GM18909 (cell line): ENCODE measurements around the gene UBASH3B.
"Not testable (repeated sequence)": the region's sequence is repeated elsewhere in the genome, so short reads cannot be mapped to it uniquely, and the experiment has no call there.

Experiments used
- ATAC-seq: cut with Tn5 transposase; IDR thresholded peaks from one replicate; pipeline ENCODE4 v1.9.1; 2021; ENCODE audit warnings: mild to moderate bottlenecking; ENCODE audit not compliant: unreplicated experiment, poor library complexity

Gene UBASH3B

DNA sequence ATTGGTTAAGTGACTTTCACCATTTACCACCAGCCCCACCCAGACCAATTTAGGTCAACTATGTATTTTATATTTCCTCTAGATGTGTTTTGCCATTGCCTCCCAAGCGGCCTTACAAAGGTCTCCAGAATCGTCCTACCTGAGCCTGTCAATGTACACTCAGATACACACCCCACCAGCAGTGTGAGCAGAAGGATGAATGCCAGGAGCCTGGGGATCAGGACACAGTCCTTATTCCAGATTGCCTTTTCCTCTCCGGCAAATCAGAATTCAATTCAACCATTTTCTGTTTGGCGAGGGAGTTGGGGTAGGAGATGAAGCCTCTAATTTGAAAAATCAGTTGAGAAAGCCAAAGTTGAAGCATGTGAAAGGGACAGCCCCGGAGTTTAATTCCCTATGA is 147.4 kb downstream of the UBASH3B start:
- ATAC-seq: no peak

DNA sequence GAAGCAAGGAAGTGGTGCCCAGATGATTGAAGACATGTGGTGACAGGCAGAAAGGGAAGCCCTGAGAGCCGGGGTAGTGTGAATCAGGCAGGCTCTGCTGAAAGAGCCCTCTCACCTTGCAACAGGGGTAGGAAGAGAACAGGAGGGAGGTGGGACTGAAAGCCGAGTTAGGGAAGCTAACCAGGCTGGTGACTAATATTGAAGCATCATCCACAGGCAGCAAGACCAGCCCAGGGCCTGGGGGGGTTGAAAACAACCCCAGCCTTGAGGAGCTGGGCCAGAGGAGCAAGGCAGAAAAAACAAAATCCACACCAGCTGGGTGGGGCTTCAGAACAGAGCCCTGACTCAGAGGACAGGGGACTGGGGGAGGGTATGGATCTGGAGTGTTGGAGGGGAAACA is 147.8 kb downstream of the UBASH3B start:
- no peak for ATAC-seq

DNA sequence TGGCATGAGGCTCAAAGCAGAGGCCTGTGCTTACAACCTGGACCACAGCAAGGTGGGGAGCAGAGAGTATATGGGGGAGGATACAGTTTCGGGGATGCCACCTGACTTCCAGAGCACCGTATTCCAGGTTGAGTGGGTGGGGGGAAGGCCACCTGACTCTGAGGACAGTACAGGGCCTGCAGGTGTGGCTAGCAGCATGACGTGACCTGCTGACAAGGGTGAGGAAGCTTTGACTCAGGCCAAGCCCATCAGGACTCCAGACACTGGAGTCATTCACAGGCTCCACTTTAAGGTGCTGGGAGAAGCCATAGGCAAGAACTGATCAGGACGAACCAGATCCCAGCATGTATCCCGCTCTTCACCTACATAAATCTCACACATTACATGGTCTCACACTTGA is 148.2 kb downstream of the UBASH3B start:
- ATAC-seq: no peak

DNA sequence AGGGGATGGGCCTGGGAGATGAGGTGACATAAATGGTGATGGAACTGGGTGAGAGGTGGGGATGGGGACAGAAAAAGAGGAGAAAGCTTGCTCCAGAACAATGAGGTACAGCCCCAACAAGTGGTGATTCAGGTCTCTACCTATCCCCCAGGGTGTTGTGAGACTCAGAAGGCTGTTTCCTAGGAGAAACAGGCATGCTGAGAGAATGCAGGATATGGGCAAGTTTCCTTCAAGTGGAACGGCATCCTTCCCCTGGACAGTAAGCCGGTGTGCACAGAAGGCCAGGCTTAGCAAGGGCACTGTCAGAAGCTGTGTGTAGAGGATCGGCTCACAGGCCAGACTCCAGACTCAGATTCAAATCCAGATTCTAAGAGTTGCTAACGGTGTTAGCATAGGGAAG is 148.6 kb downstream of the UBASH3B start:
- no peak for ATAC-seq

DNA sequence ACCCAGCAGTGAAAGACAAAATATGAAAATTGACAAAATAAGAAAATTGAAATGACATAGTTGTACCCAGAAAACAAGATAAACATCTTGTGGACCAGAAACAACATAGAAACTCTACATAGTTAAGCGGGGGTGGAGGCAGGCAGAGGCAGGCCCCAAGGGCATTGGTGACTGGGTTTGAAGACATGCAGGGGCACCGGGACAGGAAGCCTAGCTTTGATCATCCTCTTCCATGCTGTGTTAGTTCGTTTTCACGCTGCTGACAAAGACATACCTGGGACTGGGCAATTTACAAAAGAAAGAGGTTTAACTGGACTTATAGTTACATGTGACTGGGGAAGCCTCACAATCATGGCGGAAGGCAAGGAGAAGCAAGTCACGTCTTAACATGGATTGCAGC is 149.3 kb downstream of the UBASH3B start:
- no peak for ATAC-seq

DNA sequence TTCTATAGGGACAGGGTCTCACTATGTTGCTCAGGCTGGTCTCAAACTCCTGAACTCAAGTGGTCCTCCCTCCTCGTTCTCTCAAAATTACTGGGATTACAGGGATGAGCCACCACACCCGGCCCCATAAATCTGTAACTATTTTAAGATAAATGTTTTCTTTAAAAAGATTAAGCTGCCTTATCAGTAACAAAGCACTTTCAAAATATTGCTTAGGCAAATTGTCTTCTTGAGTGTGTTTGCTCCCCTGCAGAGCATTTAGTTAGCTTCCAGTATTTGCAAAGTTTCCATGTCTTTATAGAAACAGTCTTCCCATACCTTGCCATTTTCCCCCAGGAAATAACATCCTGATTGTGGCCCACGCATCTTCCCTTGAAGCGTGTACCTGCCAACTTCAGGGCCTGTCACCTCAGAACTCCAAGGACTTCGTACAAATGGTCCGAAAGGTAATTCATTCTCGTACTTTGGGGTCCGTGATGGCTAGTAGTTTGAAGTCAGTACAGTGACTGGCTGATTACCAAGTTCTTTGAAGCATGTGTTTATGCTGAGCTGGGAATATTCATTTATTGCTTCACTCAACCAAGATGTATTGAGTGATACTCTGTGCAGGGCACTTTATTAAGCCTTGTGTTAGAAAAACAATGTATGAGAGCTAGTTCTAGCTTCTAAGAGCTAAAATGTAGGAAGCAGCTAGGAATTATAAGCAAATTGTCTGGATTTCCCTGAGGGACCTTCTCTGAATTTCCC is 152.4 kb downstream of the UBASH3B start:
- ATAC-seq: no peak

DNA sequence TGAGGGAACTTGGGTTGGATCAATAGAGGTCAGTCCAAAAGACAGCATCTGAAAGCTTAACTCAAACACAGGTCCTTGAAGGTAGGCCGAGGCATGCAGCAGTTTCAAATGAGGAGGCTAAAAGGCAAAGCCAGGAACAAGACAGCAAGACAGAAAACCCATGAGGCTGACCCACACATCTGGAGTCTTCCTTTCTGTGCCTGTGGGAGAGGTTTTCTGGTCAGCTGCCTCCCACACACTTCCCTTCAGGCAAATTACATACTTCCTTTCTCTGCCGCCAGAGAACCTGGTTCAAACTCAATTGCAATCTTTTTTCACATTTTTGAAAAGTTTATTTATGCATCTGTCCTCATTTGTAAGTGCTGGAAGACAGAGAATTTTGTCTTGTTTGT is 153.0 kb downstream of the UBASH3B start:
- peak; percentile 85 for ATAC-seq

DNA sequence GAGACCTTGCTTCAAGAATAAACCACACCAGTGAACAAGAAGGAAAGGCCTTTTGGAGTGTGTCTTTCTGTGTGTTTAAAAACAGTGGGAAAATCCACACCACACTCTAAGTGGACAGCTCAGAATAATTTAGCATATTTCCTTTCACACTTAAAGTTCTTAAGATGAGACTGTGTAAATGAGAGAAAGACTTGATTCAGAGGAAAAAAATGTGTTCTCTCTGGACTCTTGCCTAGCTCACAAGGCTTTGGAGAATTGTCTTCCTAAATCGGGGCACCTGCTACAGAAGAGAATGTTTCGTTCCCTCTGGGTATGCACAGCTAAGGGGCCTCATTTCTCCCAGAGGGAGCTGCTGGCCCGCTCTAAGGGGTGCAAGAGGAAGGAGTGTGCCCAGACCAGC is 154.3 kb downstream of the UBASH3B start:
- ATAC-seq: no peak

DNA sequence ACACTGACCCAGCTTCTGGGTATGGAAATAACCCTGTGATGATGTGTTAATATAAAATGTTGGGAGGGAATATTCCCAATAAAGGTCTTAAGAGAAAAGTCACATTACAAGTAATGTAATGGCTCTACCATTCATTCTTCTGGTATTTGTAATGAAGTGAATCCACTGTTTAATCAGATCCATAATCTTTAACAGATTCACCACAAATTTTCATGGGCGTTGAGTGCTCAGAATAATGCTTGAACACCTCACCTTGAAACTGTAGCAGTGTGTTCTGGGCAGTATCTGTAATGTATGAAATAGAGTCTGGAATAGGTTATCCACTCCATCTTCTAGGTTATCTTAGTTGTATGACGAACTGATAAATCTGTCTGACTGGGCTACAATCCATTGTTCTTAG is 156.2 kb downstream of the UBASH3B start:
- ATAC-seq: no peak

DNA sequence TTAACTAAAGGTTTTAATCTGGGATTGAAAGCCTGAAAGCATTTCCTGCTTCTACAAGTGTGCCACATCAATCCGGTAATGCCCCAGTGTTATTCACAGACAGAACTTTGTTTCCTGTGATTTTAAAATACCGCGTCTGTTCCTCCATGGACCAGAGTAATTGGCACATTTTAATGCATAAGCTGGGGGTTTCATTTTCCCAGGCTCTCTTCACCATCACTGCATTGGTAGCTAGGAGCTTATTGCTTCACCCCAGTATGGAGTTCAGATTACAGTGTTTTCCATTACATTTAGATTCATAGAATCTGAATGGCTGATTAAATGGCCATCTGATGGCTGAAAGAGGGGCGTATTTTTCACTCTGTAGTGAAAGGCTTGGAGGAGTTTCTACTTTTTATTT is 157.1 kb downstream of the UBASH3B start:
- ATAC-seq: no peak

DNA sequence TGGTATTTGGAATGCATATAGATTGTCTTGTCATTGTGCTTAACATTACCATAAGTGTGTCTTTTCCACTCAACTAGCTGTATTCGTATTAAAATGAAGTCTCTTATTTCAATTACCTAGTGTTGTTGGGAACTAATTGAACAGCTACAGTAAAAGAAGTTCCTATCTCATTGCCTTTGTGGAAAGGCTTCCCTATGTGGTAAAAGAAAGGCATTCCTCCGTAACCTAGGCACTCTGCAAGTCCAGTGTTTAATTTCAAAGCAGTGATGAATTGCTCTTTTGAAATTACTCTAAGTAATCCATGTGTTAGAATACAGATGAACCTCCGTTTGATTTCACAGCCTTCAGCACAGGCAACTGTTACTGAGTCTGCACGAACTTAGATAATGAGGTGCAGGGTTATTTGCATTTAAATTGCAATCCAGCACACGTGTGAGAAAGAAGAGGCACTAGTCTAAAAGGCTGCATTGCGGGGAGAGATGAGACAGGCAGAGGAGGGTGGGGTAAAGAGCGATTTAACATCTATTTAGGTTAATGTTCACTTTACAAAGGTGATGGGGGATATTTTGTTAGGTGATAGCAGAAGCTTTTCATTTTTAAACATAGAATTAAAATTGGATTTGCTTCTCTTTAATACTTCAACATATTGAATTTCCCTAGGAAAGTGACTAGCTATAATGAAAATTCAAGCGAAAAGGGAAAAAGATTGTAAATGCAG is 157.8 kb downstream of the UBASH3B start:
- no peak for ATAC-seq

DNA sequence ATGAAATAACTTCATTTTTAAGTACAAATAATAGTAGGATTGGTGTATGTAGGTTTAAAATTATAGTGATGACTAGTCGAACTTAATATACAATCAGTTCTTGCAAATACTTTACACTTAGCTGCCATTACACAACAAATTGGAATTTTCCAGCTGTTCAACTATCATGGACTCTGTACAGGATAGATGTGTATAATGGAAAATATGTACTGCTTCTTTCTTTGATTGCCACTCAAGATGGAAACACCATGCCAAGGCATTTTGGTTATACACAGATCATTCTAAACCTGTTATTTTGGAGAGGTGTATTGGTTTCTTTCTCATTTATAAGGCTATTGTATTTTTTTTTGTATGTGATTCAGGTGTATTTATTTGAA is 158.4 kb downstream of the UBASH3B start:
- ATAC-seq: no peak

DNA sequence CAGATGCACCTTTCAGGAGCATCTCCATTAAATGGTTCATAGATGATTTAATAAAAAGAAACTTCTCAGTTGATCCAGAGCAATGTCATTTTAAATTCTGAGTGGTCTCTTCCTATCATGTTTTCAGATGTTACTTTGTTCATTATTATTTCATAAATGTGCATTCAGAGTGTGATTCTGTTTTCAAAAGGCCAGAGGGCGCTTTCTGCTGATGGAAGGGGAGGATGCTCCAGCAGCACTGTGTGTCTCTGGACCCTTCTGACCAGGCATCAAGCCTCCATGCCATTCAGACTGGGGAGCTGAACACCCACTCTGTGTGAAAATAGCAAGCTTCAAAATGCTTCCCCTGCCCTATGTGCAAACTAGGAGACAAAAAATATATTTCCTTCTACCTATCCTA is 158.9 kb downstream of the UBASH3B start:
- ATAC-seq: no peak

DNA sequence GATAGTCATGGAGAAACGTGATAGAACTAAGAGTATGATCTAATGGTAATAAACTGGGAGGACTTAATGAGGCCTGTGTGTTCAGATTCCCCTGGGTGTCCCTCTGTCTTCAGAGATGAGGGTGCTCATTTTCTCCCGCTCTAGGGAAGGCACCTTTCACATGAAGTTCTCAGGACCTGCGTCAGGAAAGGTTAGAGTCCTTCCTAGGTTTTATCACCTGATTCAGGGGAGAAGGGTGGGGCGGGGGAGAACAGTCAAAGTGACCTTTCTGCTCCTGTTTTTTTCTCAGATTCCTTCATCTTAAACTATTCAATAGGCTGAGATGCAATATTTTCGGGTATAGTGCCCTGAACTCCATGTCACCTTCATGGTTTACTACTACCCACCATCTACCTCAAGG is 160.4 kb downstream of the UBASH3B start:
- no peak for ATAC-seq

DNA sequence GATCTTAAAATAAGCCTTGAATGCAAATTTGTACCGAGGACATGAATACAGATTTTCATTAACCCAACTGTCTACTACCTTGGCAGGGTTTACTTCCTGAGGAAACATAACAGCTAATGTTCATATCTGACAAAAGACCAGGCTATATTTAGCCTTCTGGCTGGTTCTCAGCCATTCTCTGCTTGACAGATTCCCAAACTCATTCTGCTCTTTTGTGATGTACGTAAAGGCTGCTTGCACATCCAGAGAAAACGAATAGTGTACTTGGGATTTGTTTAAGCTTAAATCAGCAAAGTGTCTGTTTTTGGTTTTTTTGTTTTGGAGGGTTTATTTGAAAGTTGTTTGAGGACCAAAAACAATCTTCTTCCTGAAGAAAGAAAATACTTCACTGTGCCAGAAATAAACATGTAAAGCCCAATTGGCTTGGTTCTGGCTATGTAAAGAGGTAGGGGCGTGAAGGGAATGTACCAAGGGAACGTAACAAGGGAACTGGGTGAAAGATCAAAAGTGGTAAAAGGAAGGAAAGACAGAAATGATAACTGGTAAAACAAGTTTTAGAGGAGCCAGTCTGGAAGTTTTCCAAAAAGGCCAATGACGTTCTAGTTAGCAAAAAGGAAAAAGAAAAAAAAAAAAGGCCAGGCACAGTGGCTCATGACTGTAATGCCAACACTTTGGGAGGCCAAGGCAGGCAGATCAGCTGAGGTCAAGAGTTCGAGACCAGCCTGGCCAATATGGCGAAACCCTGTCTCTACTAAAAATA is 161.4 kb downstream of the UBASH3B start:
- ATAC-seq: no peak

DNA sequence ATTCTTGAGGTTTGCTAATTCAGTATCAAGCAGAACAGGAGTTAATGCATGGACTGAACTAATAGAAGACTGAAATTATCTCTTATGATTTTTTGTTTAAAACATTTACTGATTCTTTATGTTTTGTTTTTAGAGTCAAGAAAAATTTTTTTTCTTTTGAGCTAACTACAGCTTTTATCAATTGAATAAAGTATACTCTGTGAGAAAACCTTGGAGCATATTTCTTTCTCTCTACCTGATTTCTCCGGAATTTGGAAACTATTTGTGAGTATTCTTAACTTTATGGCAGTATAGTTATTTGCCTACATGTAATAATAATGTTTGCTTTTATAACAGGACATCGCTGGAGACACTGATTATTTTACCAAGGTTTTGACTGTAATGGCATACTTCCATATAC is 164.6 kb downstream of the UBASH3B start:
- no peak for ATAC-seq

DNA sequence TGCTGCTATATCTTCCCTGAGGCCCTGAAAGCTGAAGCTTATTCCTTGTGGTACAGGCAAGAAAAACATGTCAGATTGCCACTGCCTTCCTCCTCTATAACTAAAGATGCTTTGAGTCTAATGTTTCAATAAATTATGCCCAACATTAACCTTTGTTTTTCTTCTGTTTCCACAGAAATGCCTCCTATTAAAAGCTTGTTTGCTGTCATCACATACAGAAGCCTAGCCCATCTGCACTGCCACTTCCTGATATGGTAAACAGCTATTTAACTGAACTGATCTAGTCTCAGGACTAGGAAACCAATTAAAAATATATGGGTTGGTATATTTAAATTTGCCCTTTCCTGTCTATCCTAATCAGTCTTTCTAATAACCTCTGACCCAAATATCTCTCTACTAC is 165.6 kb downstream of the UBASH3B start:
- ATAC-seq: no peak

DNA sequence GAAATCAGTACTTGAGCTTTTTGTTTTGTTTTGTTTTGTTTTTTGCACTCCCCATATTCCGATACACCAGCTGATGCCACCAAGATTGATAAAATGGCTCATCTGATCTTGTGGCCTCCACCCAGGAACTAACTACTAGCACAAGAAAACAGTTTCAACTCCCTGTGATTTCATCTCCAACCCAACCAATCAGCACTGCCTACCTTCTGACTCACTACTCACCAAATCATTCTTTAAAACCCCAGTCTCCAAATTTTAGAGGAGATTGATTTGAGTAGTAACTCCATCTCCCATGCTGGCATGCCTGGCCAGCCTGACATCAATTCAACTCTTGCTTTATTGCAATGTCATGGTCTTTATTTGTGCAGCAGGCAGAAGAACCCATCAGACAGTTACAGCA is 166.7 kb downstream of the UBASH3B start:
- no peak for ATAC-seq

DNA sequence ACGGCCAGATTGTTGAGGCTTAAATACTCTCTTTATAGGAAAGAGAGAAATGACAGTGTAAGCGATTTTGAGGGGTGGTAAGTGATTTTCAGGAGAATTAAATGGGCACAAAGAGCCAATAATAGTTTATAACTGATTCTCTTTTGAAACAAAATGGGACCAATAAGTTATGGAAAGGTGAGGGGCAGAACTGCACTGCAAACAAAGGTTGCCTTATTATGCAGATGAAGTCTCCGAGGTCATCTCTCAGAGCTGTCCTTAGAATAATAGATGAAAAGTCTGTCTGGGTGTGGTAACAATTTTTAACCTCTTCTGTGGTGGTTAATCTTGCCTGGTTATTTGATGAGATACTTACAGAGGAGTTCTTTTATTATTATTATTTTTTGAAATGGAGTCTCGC is 168.0 kb downstream of the UBASH3B start:
- no peak for ATAC-seq

DNA sequence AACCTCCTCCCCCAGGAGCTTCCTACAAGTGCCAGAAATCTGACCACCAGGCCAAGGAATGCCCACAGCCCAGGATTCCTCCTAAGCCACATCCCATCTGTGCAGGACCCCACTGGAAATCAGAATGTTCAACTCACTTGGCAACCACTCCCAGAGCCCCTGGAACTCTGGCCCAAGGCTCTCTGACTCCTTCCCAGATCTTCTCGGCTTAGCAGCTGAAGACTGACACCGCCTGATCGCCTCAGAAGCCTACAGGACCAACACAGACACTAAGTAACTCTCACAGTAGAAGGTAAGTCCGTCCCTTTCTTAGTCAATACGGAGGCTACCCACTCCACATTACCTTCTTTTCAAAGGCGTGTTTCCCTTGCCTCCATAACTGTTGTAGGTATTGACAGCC is 173.8 kb downstream of the UBASH3B start:
- not testable (repeated sequence) for ATAC-seq

DNA sequence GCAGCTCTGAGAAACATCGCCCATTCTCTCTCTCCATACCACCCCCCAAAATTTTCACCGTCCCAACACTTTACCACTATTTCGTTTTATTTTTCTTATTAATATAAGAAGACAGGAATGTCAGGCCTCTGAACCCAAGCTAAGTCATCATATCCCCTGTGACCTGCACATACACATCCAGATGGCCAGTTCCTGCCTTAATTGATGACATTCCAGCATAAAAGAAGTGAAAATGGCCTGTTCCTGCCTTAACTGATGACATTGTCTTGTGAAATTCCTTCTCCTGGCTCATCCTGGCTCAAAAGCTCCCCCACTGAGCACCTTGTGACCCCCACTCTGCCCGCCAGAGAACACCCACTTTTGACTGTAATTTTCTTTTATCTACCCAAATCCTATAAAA is 176.8 kb downstream of the UBASH3B start:
- ATAC-seq: not testable (repeated sequence)
